HepG2 (cell line): ENCODE data around the gene NHERF2. TPM values are rescaled to one million over a fixed set of nuclear protein-coding genes. Genes with fewer than 3 reads are reported as not detected.

Source experiments
- ARID5B ChIP-seq: IDR thresholded peaks from 2 replicates; pipeline ENCODE4 v1.4.0; 2020; ENCODE audit warnings: mild to moderate bottlenecking, missing genetic modification reagents
- CBFB ChIP-seq: sonication (generic); formaldehyde crosslinking; IDR thresholded peaks from 2 replicates; pipeline ENCODE4 v1.4.0; 2020; ENCODE audit warnings: missing genetic modification reagents
- EP300 ChIP-seq, 3 experiments: sonication (generic) in 1 of 3; formaldehyde crosslinking in 1 of 3; IDR thresholded peaks; 2 replicates each; pipeline versions ENCODE4 v1.5.1 to v1.6.1; 2011 to 2020; ENCODE audit warnings: low read depth in 2 of 3, low read length in 2 of 3, borderline replicate concordance in 1 of 3, improper control_type of control experiment in 1 of 3, mild to moderate bottlenecking in 1 of 3, missing genetic modification reagents in 1 of 3, moderate library complexity in 1 of 3
- GABPB1 ChIP-seq: IDR thresholded peaks from 2 replicates; pipeline ENCODE4 v1.6.1; 2016; ENCODE audit warnings: mild to moderate bottlenecking, missing genetic modification reagents, moderate library complexity, missing compliant biosample characterization
- GATAD2A ChIP-seq: IDR thresholded peaks from 2 replicates; pipeline ENCODE4 v1.6.1; 2016
- HDAC2 ChIP-seq: sonication (generic); formaldehyde crosslinking; IDR thresholded peaks from 2 replicates; pipeline ENCODE4 v1.4.0; 2020; ENCODE audit warnings: missing genetic modification reagents
- KDM1A ChIP-seq: IDR thresholded peaks from 2 replicates; pipeline ENCODE4 v1.6.1; 2016; ENCODE audit warnings: missing compliant biosample characterization
- MTF2 ChIP-seq: sonication (generic); formaldehyde crosslinking; IDR thresholded peaks from 2 replicates; pipeline ENCODE4 v1.5.0; 2020; ENCODE audit warnings: missing genetic modification reagents, borderline replicate concordance
- SRSF4 ChIP-seq: fragments of 200-400 bp; formaldehyde crosslinking; IDR thresholded peaks from one replicate; pipeline ENCODE4 v1.6.1; 2018; ENCODE audit warnings: mild to moderate bottlenecking, low read depth, low read length, moderate library complexity; ENCODE audit not compliant: poor library complexity, severe bottlenecking
- TEF ChIP-seq: sonication (generic); formaldehyde crosslinking; IDR thresholded peaks from 2 replicates; pipeline ENCODE4 v1.5.0; 2020; ENCODE audit warnings: missing genetic modification reagents
- TFE3 ChIP-seq: IDR thresholded peaks from 2 replicates; pipeline ENCODE4 v1.6.1; 2016
- THYN1 ChIP-seq: sonication (generic); formaldehyde crosslinking; IDR thresholded peaks from 2 replicates; pipeline ENCODE4 v1.8.1; 2023; ENCODE audit warnings: low read depth, mild to moderate bottlenecking, moderate library complexity, missing genetic modification reagents, borderline replicate concordance
- TRIM24 ChIP-seq: sonication (generic); formaldehyde crosslinking; IDR thresholded peaks from 2 replicates; pipeline ENCODE4 v1.8.0; 2022; ENCODE audit warnings: mild to moderate bottlenecking, missing genetic modification reagents
- ZBTB20 ChIP-seq: sonication (generic); formaldehyde crosslinking; IDR thresholded peaks from 2 replicates; pipeline ENCODE4 v1.8.1; 2023; ENCODE audit warnings: missing genetic modification reagents, low read depth, mild to moderate bottlenecking, borderline replicate concordance
- ZBTB44 ChIP-seq: sonication (generic); formaldehyde crosslinking; IDR thresholded peaks from 2 replicates; pipeline ENCODE4 v1.4.0; 2020; ENCODE audit warnings: missing genetic modification reagents
- ZNF33B ChIP-seq: sonication (generic); formaldehyde crosslinking; IDR thresholded peaks from 2 replicates; pipeline ENCODE4 v1.5.1; 2020; ENCODE audit warnings: mild to moderate bottlenecking, missing genetic modification reagents
- ZNF550 ChIP-seq: sonication (generic); formaldehyde crosslinking; IDR thresholded peaks from 2 replicates; pipeline ENCODE4 v1.4.0; 2020; ENCODE audit warnings: mild to moderate bottlenecking, missing genetic modification reagents, borderline replicate concordance
- ZNF761 ChIP-seq: sonication (generic); formaldehyde crosslinking; conservative IDR thresholded peaks from 2 replicates; pipeline ENCODE4 v1.4.0; 2020; ENCODE audit warnings: mild to moderate bottlenecking, missing genetic modification reagents
- polyA plus RNA-seq, 8 experiments: library from polyadenylated mRNA; depleted of rRNA in 3 of 8; stranded (reverse) in 7 of 8; unstranded in 1 of 8; fragments of >200 nt; fragmentation: Illumina TruSeq in 4 of 8; extraction: Trizol in 4 of 8; gene quantifications; 2 replicates each; pipeline versions ENCODE4 v1.2.1 to v1.2.3, GENCODE V29; 2011 to 2016; ENCODE audit warnings: low read depth in 4 of 8, missing spikeins in 1 of 8, mixed read lengths in 1 of 8; ENCODE audit not compliant: insufficient read depth in 1 of 8
- total RNA-seq, 5 experiments: library from RNA; depleted of rRNA; stranded (reverse); fragments of >200 nt; fragmentation: Illumina TruSeq; extraction: Trizol; gene quantifications; 2 replicates each; pipeline ENCODE4 v1.2.3, GENCODE V29; 2016; ENCODE audit warnings: low read depth in 1 of 5
- TF ChIP-seq, protein P1 (sequence below): sonication (generic); formaldehyde crosslinking; IDR thresholded peaks from 2 replicates; pipeline ENCODE4 v1.5.0; 2020; ENCODE audit warnings: missing genetic modification reagents

Gene NHERF2
- total and polyA plus RNA-seq, 2 of the 13 experiments (the other 11 are each of a cell fraction or from before 2014, with no cell fraction given), result 23.7 to 39.3 TPM

GRCh38 chr16:2033057-2033908 is 6.6 kb downstream of the NHERF2 start (continued):
- TF ChIP-seq ARID5B (CRISPR knock-in tag) (0 out of 2 replicates have a peak, but pooled peaks have one; percentile 11), SRSF4 (no peak), THYN1 (no peak), EP300 (IDR thresholded peaks at IDR 0.05; ENCODE audit: low read depth in 2 of 2, low read length in 2 of 2) (no peak), EP300 (CRISPR knock-in tag; IDR thresholded peaks at IDR 0.05; ENCODE audit: borderline replicate concordance) (no peak), KDM1A (CRISPR knock-in tag) (no peak), TRIM24 (CRISPR knock-in tag) (no peak), HDAC2 (CRISPR knock-in tag) (peak; percentile 26; the same call in 1 of the 2 replicates), CBFB (CRISPR knock-in tag) (no peak), ZNF550 (CRISPR knock-in tag) (no peak), ZBTB44 (CRISPR knock-in tag) (no peak), TEF (CRISPR knock-in tag) (no peak), ZNF761 (CRISPR knock-in tag) (no peak), GABPB1 (peak; percentile 74), GATAD2A (CRISPR knock-in tag) (no peak; the same call in 1 of the 2 replicates), ZBTB20 (CRISPR knock-in tag) (no peak), MTF2 (CRISPR knock-in tag) (no peak), ZNF33B (CRISPR knock-in tag) (no peak), TFE3 (CRISPR knock-in tag) (no peak)
- TF ChIP-seq, protein P1, sequence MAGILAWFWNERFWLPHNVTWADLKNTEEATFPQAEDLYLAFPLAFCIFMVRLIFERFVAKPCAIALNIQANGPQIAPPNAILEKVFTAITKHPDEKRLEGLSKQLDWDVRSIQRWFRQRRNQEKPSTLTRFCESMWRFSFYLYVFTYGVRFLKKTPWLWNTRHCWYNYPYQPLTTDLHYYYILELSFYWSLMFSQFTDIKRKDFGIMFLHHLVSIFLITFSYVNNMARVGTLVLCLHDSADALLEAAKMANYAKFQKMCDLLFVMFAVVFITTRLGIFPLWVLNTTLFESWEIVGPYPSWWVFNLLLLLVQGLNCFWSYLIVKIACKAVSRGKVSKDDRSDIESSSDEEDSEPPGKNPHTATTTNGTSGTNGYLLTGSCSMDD (CRISPR knock-in tag), result no peak
